ENCODE data around the gene FARS2.
"Not testable (repeated sequence)": the region's sequence is repeated elsewhere in the genome, so short reads cannot be mapped to it uniquely, and the experiment has no call there.

Gene FARS2

GRCh38 chr6:5764401-5764955 lies 503.2 kb downstream of the FARS2 start:
- no peak for DNase-seq (ENCODE audit: low read depth)

- DNase-seq (ENCODE audit: low read depth), result no peak
Measured at GRCh38 chr6:5765141-5765760, 503.9 kb downstream of the FARS2 start.

- no peak for DNase-seq (ENCODE audit: low read depth)
Measured at GRCh38 chr6:5766260-5766659, 504.9 kb downstream of the FARS2 start.

- DNase-seq (ENCODE audit: low read depth), result no peak
Measured at GRCh38 chr6:5767471-5767870, 506.2 kb downstream of the FARS2 start.

GRCh38 chr6:5771211-5771610 lies 509.9 kb downstream of the FARS2 start:
- DNase-seq (ENCODE audit: low read depth), result no peak

GRCh38 chr6:5771759-5772390 lies 510.6 kb downstream of the FARS2 start:
- DNase-seq (ENCODE audit: low read depth), result no peak

GRCh38 chr6:5772408-5773120 lies 511.3 kb downstream of the FARS2 start:
- DNase-seq (ENCODE audit: low read depth), result no peak

- DNase-seq (ENCODE audit: low read depth), result no peak
Measured at GRCh38 chr6:5776104-5776503, 514.8 kb downstream of the FARS2 start.

GRCh38 chr6:5776706-5777390 lies 515.5 kb downstream of the FARS2 start:
- no peak for DNase-seq (ENCODE audit: low read depth)

GRCh38 chr6:5778317-5778857 lies 517.1 kb downstream of the FARS2 start:
- DNase-seq (ENCODE audit: low read depth), result no peak

GRCh38 chr6:5778906-5779305 lies 517.6 kb downstream of the FARS2 start:
- no peak for DNase-seq (ENCODE audit: low read depth)

GRCh38 chr6:5781019-5781418 lies 519.7 kb downstream of the FARS2 start:
- DNase-seq (ENCODE audit: low read depth), result no peak

- DNase-seq (ENCODE audit: low read depth), result no peak
Measured at GRCh38 chr6:5781966-5782556, 520.7 kb downstream of the FARS2 start.

GRCh38 chr6:5782783-5783547 lies 521.7 kb downstream of the FARS2 start:
- DNase-seq (ENCODE audit: low read depth), result no peak

GRCh38 chr6:5783584-5784089 lies 522.3 kb downstream of the FARS2 start:
- DNase-seq (ENCODE audit: low read depth), result no peak

GRCh38 chr6:5785249-5785648 lies 523.9 kb downstream of the FARS2 start:
- no peak for DNase-seq (ENCODE audit: low read depth)

- DNase-seq (ENCODE audit: low read depth), result no peak
Measured at GRCh38 chr6:5786321-5786968, 525.1 kb downstream of the FARS2 start.

GRCh38 chr6:5786969-5787720 lies 525.8 kb downstream of the FARS2 start:
- DNase-seq (ENCODE audit: low read depth), result no peak

GRCh38 chr6:5789426-5789825 lies 528.1 kb downstream of the FARS2 start:
- DNase-seq (ENCODE audit: low read depth), result not testable (repeated sequence)

- not testable (repeated sequence) for DNase-seq (ENCODE audit: low read depth)
Measured at GRCh38 chr6:5796555-5796954, 535.2 kb downstream of the FARS2 start.
